C4-2B (cell line): ENCODE data around the gene CYTH2.

Experiments
- ZFX ChIP-seq: fragments of 450-650 bp; IDR thresholded peaks from 2 replicates; pipeline ENCODE4 v1.6.1; 2017
- TF ChIP-seq, protein P1 (sequence below): fragments of 450-650 bp; conservative IDR thresholded peaks from 2 replicates; pipeline ENCODE4 v1.5.1; 2017; ENCODE audit warnings: mild to moderate bottlenecking

GRCh38 chr19:48424694-48425219 is 44.4 kb upstream of the CYTH2 start:
- TF ChIP-seq, protein P1, sequence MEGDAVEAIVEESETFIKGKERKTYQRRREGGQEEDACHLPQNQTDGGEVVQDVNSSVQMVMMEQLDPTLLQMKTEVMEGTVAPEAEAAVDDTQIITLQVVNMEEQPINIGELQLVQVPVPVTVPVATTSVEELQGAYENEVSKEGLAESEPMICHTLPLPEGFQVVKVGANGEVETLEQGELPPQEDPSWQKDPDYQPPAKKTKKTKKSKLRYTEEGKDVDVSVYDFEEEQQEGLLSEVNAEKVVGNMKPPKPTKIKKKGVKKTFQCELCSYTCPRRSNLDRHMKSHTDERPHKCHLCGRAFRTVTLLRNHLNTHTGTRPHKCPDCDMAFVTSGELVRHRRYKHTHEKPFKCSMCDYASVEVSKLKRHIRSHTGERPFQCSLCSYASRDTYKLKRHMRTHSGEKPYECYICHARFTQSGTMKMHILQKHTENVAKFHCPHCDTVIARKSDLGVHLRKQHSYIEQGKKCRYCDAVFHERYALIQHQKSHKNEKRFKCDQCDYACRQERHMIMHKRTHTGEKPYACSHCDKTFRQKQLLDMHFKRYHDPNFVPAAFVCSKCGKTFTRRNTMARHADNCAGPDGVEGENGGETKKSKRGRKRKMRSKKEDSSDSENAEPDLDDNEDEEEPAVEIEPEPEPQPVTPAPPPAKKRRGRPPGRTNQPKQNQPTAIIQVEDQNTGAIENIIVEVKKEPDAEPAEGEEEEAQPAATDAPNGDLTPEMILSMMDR: no peak
- TF ChIP-seq ZFX: no peak
